Renal pelvis (tissue), 4 donors: Measurements from ENCODE around the gene SMOC1. TPM values are rescaled to one million over a fixed set of nuclear protein-coding genes. Genes with fewer than 3 reads are reported as not detected.

ENCODE experiments used
- DNase-seq: peaks from one replicate; pipeline ENCODE4 v3.0.0-alpha.2; 2013
- polyA plus RNA-seq, 3 donors: library from polyadenylated mRNA; unstranded; fragments of 120-200 nt; gene quantifications; one replicate each; pipeline ENCODE4 v1.2.1, GENCODE V29; 2013; ENCODE audit not compliant: insufficient read length in 3 of 3

SMOC1 gene
- polyA plus RNA-seq, 3 donors, result 1.2 to 2.5 (median 2.2) TPM

DNA sequence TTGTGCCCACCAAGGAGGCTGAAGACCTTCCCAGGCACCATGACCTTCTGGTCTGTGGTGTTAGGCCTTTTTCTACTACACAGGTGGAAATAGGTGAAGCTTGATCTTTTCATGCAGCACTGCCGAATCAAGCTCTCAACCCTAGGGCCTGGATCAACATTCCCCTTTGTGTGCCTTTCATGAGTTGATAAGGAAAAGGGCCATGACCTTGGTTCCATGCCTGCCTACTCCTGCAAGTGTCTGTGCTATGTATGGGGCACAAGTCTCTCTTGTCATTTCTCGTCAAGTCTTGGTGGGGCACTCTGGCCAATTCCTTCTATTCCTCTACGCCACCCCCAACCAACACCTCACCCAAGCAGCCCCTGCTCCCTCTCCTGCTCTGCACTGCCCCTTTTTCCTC, 155.0 kb downstream of the SMOC1 start:
- no peak for DNase-seq

DNA sequence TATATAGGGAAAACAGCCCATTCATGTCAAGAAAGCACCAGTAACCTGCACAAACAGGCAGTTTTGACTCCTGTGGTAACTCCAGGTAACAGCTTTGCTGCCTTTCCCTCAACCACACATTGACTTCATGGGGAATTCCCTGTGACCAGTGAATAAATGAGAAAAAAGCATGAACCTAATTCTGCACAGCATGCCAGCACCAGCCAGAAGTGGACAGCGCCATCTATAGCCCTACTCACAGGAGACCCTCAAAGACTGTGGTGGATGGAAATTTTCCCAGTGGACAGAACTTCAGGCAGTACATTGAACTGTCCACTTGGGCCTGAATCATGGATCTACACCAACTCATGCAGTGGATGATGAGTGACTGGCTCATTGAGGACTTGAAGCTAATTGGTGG, 157.4 kb downstream of the SMOC1 start:
- no peak for DNase-seq

DNA sequence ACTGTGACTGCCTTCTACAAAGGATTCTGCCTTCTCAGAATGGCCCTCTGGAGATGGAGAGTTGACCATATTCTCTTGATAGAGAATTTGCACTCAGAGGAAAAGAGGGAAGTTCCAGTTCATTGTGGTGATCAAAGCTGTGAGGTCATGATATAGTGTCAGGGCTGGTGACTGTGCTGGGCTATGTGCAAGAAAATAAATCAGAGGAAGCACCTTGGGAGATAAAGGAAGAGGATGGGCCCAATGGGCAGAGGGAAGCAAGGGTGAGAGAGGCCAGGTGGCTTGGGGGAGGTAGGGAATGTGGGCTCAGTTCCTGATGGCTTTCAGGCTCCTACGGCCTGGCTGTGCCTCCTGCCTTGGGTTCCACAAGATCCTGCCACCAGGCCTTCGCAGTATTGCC, 163.8 kb downstream of the SMOC1 start:
- DNase-seq, result no peak

DNA sequence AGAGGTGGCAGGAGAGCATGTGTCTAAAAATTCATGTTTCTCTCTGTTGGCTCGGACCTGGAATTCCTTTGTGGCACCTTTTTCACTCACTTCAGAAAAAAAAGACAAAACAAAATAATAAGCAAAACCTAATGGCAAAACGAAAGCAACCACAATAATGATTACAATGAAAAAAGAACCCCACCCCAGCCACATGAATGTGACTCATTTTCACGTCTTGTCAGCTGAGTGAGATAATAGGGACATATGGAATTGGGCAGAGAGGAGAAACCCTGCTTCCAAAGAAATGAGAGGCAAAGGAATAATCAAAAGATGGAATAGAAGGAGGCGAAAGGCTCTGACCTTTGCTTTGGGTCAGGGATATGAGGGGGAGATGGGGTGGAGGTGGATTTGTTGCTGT, 166.1 kb downstream of the SMOC1 start:
- DNase-seq, result no peak

DNA sequence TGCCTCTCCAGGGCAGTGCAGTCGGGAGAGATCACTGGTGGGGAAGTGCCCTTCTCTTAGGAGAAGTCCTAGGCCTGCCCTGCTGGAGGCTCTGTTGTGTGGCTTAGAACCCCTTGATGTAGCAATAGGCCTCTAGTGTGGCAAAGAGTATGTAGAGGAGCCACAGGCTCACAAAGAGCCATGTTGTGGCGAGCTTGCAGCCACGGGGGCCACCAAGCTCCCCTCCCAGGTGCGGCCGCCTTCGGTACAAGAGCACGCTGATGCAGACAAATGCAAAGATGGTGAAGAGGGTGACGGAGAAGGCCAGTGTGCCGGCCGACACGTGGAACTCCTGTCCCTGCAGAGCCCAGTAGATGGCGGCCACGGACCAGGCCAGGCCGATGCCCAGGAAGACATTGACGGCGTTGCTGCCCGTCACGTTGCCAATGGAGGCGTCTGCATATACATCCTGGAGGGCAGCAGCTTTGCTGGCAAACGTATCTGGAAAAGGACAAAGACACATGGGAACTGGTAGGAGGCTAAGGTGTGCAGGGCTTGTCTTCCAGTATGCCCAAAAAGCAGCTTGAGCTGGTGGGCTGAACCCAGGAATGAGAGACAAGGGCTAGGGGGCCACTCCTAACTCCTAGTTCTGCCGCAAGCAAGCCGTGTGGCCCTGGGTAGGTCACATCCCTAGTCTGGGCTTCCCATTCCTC, 166.8 kb downstream of the SMOC1 start:
- DNase-seq, result peak; percentile 37

DNA sequence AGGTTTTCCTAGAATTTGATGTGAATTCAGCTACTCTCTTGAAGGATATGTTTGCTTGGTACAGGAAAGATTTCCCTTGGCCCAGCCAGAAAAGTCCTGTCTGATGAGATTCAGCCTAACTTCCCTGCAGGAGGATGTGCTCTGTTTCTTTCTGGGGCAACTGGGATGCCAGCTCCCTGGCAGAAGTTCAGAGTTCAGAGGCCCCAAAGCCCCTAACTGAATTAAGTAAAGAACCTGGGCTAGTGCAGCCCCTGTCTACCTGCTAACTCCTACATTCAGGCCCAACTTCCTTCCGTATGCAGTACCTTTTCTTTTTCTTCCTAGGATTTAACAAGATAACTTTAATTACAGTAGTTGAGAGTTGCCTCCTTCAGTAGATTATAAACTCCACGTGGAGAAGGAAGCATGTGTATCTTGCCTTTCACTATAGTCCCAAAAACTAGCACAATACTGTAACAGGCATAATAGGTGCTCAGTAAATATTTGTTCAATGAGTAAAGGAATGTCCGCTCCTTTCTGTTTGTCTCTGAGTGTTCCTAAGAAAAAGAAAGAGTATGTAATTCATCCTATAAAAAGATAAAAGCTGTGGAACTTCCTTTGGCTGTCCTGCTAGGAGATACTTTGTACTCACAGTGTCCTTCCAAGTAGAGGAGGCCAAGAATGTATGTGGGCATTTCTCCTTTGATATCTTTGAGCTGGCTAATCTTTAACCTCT, 168.5 kb downstream of the SMOC1 start:
- no peak for DNase-seq

DNA sequence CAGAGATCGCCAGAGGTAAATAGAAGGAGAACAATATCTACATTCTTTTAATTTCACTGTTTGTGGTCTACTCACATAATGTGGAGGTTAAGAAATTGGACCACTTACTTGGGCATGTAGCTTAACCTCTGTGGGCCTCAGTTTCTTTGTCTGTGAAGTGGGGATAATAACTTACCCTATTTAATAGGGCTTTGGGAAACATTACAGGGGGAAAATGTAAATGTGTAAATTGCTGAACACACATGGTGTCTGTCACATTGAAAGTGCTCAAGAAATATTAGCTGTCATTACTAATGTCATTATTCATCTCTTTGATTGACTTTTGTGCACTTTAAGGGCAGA, 169.1 kb downstream of the SMOC1 start:
- no peak for DNase-seq

DNA sequence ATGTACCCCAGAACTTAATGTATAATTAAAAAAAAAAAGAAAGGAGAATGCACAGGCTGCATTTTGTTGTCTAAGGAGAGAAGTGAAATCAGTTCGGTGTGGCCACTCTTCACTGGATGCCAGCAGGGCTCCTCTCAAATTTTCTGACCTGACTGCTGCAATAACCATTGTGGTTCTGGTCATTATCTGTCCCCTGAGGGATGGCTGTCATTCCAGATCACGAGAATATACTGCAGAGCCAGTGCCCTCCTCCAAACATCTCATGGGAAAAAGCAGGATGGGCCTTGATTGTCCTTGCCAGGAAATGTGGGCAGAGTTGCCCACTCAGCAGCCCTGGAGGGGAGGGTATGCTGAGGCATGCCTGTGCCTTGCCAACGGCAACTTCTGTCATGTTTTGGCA, 170.4 kb downstream of the SMOC1 start:
- no peak for DNase-seq

DNA sequence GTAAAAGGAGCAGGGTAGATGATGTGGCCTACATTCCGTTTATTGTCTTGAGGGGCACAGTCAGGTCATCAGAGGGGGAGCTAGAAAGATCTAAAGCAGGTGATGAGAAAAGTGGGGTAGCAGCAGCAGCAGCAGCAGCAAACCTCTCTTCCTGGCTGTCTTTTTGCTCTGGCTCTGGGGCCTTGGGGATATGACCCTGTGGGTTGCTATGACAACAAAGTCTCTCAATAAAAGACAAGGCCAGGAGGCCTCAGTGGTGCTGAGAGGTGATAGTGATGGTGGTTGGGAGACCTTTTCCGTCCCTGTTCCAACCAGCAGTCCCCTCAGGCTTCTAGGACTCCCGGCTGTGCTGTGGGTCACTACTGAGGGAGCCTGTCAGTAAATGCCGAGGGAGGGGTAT, 170.9 kb downstream of the SMOC1 start:
- no peak for DNase-seq

DNA sequence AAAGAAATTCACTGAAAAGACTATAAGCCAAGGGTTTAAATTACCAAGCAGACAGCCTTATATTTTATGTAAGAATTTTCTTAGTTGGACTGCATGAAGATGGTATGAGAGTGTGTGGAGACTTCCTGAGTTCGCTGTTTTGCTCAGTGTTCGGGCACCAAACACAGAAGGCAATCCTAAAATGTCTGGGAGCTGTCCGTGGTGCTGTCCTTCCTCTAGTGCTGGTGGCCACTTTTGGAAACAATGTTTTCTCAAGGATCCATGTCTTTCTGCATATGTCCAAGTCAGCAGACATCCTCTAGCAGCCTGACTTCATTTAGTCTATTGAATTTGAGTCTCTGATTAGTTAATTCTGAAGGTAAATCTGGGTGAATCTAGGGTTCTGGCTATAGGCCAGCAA, 173.8 kb downstream of the SMOC1 start:
- DNase-seq, result peak; percentile 66

DNA sequence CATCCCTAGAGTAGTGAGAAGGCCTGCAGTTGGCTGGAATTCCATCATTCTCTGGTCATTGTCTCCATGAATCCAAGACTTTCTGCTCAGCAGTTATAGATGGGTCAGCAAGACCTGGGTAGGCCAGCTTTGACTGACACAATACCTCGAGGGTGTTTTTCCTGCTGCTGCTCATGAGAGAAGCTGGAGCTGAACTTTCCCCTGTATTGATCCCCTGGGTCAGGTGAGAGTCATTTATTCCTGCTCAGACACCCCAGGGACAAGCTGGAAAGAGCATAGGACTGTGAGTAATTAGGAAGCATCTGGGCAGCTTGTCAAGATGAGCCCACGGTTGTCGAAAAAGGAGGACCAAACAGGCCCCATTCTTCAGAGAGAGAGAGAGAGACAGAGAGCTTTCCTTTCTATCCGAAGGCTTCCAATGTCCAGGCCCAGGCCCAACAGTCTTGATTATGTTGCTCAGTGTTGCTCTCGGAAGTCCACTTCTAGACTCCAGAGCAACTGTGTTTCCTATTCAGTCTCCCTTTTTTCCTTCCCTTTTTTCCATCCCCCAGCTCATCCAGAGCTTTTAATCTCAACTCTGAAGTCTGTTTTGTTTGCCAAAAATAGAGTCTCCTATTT, 178.4 kb downstream of the SMOC1 start:
- no peak for DNase-seq

DNA sequence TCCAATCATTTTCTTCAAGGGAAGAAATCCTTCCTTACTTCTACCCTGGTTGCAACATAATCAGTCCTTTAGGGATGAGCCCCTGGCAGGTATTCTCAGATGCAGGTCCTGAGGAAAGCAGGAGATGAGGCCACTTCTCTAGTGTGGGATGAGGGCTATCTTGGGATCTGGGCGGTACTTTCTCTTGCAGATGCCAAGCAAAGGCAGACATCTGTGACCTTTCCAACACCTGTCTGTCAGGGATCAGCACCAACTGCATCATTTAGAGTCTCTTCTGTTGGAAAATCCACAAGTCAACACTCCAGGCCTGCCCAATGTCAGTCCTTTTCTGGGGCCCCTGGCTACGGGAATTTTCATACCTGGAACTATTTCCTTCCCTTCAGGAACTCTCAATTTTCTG, 180.3 kb downstream of the SMOC1 start:
- no peak for DNase-seq

DNA sequence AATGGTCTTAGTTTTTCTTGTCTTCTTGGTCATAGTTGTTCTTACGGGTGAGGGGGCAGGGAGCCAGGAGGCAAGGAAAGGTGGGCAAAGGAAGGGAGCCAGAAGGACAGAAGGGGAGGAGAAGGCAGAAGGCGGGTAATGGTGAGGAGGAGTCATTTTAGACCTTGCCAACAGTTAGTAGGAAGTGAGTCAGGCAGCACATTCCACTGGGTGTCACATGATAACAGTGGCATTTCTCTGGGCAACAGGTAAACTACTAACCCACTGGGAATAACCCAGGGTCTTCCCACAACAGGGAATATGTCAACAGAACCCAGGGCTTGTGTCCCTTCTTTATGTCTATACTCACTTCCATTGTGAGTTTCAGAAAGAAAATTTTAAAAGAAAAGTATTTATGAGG, 181.9 kb downstream of the SMOC1 start:
- no peak for DNase-seq

DNA sequence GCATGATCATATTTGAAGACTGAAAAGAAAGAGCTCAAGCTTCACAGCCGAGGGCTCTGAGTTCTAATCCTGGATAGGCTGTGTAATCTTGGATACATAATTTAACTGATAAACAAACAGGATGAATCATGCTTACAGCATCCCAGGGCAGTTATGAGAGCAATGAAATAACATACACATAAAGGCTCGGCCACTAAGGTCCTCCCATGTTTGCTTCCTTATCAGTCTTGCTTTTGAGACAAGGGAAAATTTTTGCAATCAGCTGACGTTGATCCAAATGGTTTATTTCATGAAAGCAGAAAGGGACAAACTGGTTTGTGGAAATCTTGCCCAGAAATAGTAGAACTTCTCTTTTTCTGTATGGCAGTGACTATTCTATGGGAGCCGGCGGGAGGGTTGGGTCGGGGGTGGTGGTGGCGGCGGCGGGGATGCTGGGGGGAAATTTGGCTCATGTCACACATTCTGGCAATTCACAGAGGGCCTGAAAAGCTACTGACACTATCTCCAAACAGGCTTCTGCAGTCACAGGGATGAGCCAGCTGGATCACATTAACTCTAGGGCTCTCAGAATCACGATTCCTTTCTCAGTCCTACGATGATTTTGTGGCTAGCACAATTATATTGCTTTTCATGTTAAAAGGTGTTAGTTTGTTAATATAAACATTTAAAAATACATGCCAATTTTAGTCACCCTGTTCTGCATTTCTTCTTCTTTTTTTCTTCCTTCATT, 185.1 kb downstream of the SMOC1 start:
- no peak for DNase-seq

DNA sequence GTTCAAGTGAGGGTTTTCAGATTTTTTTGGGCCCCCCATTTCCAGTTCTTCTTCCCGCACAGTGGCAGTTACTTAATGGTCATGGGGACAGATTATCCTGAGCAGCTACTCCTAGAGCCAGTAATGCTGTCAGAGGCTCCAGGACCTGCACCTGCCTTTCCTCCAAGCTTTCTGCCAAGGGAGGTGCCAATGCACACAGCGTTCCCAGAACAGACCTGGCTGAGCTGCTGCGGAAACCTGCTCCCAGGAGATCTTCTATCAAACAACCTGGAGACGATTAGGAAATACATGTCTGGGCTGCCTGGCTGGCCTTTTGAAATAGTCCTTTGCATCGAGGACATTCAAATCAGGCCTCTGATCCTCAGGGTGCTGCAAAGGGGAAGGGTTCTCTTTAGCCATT, 188.6 kb downstream of the SMOC1 start:
- no peak for DNase-seq

DNA sequence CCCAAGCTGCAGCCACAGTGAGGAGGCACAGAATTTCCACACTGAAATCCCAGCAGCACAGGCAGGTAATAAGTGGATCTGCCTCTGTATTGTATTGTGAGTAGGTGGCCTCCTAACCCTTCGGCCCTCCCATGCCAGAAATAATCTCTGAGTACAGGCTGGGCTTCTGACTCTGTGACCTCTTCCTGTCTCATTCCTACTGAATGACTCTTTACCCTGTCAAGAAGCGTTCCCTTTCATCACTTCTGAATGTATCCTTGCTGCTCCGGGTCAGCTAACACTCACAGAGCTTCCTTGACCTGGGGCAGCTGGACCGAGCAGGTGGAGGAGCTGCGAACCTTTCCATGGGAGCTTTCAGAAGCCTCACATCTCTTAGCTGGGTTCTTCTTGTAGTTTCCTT, 190.0 kb downstream of the SMOC1 start:
- no peak for DNase-seq

DNA sequence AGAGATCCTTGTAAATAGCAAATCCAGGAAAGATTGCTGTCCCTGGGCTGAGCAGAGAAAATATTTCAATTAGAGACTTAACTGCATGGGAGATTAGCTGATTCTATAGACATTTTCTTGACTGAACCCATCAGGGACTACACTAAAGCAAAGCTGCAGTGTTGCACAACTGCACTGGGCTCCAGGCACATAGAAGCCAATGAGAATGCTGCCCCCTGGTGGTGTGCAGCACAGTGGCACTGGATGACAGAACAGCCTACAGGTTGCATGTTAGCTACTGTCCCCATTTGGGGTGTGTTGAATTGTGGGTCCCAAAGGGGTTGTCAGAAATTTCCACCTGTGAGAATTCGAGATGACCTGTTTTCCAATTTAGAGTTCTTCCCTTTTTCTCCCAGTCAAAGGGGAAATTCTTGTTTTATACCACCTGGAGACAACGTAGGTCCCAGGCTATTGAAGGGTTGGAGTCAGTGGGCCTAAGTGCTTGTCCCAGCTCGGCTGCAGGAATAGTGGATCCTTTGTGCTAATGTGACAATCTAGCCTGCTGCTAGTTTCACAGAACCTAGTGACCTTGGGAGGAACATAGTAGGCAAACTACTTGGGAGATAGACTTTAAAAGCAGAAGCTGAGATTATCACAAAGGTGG, 194.8 kb downstream of the SMOC1 start:
- peak; percentile 23 for DNase-seq

DNA sequence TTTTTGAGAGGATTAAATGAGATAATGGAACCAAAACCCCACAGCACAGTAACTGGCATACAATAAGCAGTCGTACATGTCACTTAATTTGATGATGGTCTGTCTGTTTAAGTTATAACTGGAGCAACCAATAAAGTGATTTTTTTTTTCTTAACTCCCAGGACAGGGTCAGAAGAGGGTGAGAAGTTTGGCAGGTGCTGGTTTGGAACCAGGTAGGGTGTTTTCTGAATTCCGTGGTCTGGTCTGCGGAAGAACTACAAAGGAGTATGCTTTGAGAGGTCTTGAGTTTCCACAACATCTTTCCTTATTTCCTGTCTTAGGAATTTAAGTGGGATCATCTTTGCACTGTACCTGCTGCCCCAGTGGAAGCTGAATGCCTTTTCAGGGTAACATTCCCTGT, 197.8 kb downstream of the SMOC1 start:
- no peak for DNase-seq

DNA sequence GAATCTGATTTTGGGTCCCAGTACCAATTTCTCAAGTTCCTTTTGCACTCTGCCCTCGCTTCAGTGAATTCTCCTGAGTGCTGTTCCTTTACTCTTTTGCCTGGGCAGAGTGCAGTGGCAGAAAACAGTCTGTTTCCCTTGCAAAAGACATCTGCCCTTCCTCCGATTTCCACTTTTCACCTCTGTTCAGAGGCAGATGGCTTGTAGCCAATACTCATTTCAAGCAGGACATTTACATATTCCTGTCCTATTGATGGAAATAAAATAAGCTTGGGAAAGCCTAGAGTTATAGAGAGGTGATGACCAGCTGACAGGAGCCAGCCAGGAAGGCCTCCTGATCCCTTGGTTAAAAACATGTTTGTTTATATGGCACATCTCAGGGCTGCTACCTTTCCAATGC, 198.5 kb downstream of the SMOC1 start:
- DNase-seq, result no peak

DNA sequence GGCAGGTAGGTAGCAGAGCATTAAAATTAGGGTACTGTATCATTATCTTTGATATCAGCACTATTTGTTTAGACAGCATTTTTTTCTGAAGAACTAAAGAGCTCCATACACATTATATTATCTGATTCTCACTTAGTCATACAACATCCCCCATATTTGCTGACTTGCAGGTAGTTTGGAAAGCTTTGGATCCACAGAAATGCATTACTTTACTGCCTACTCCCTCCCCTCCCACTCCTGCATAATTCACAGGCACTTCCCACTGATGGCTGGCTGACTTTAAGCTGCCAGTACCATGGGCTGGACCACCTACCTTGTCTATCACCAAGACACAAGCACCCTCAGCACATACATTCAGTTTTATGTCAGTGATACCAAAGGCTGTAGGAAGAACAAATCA, 199.1 kb downstream of the SMOC1 start:
- DNase-seq, result no peak

DNA sequence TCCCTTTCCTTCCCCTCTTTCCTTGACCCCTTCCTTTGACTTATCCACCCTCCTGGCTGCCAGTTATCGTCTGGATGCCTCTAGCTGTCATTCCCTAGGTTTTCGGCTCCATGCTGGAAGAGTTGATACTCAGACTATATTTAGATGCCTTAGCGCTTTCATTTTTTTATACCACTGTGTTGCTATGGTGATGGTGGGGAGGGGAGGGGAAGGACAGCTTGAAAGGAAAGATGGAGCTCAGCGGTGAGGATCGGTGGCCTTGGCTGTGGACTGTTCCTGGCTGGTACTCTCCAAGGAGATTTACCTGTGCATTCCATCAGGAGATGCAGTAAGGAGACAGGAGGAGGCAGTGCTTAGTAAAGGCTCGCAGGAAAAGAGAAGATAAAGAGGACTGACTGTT, 200.9 kb downstream of the SMOC1 start:
- DNase-seq, result no peak
